CD14-positive monocyte (primary cell): ENCODE results near the gene ARMCX4. TPM values are rescaled to one million over a fixed set of nuclear protein-coding genes. Genes with fewer than 3 reads are reported as not detected.
A peak's percentile ranks its signal among the peaks of the same experiment; 100 is the strongest.

Source experiments
- DNase-seq, 3 donors: peaks; one replicate each; pipeline ENCODE4 v3.0.0-alpha.2; 2011 to 2022
- H2AFZ ChIP-seq: 2 replicates; pipeline ENCODE4 v1.6.0; 2012; ENCODE audit warnings: mild to moderate bottlenecking, low read depth, low read length, inconsistent platforms; ENCODE audit not compliant: insufficient read depth, poor library complexity, severe bottlenecking
- H3K27ac ChIP-seq, 2 donors: 1 replicate in 1 of 2; 2 replicates in 1 of 2; pipeline ENCODE4 v1.5.1; 2012 to 2013; ENCODE audit warnings: low read length in 2 of 2, control low read depth in 1 of 2, inconsistent platforms in 1 of 2, low read depth in 1 of 2, mild to moderate bottlenecking in 1 of 2
- H3K27me3 ChIP-seq, 2 donors: one replicate each; pipeline versions ENCODE4 v1.6.0 to v1.6.1; 2011 to 2013; ENCODE audit warnings: low read length in 2 of 2; ENCODE audit not compliant: control insufficient read depth in 2 of 2, insufficient read depth in 2 of 2
- H3K36me3 ChIP-seq, 2 donors: replicated peaks in 1 of 2; 1 replicate in 1 of 2; 2 replicates in 1 of 2; pipeline versions ENCODE4 v1.5.1 to v1.6.1; 2012 to 2013; ENCODE audit warnings: low read length in 2 of 2, control low read depth in 1 of 2, inconsistent platforms in 1 of 2, mild to moderate bottlenecking in 1 of 2; ENCODE audit not compliant: insufficient read depth in 2 of 2, control insufficient read depth in 1 of 2
- H3K4me1 ChIP-seq, 2 donors: 1 replicate in 1 of 2; 2 replicates in 1 of 2; pipeline versions ENCODE4 v1.5.1 to v1.6.1; 2012 to 2013; ENCODE audit warnings: low read length in 2 of 2, control low read depth in 1 of 2, inconsistent platforms in 1 of 2, mild to moderate bottlenecking in 1 of 2, moderate library complexity in 1 of 2; ENCODE audit not compliant: insufficient read depth in 2 of 2, control insufficient read depth in 1 of 2
- H3K4me2 ChIP-seq: replicated peaks from 2 replicates; pipeline ENCODE3; 2012; ENCODE audit warnings: low read length, moderate library complexity, mild to moderate bottlenecking; ENCODE audit not compliant: poor library complexity, severe bottlenecking; ENCODE audit errors: extremely low read depth
- H3K4me3 ChIP-seq, 3 experiments: fragments of 200-600 bp in 1 of 3; sonication (generic) in 1 of 3; replicated peaks in 1 of 3; 1 replicate in 2 of 3; 2 replicates in 1 of 3; pipeline ENCODE4 v1.5.1; 2011 to 2013; ENCODE audit warnings: low read length in 3 of 3, mild to moderate bottlenecking in 3 of 3, control low read depth in 2 of 3, low read depth in 2 of 3, inconsistent platforms in 1 of 3, moderate library complexity in 1 of 3
- H3K79me2 ChIP-seq: 2 replicates; pipeline ENCODE4 v1.6.0; 2012; ENCODE audit warnings: mild to moderate bottlenecking, control low read depth, inconsistent platforms, low read length, moderate library complexity; ENCODE audit not compliant: insufficient read depth
- H3K9ac ChIP-seq: 2 replicates; pipeline ENCODE4 v1.6.0; 2017; ENCODE audit warnings: low read length, mild to moderate bottlenecking; ENCODE audit not compliant: insufficient read depth, poor library complexity, severe bottlenecking
- H3K9me3 ChIP-seq, 2 donors: replicated peaks in 1 of 2; 1 replicate in 1 of 2; 2 replicates in 1 of 2; pipeline versions ENCODE4 v1.5.1 to v1.6.1; 2012 to 2013; ENCODE audit warnings: low read length in 2 of 2, control low read depth in 1 of 2; ENCODE audit not compliant: control insufficient read depth in 1 of 2, insufficient read depth in 1 of 2
- H4K20me1 ChIP-seq: 2 replicates; pipeline ENCODE4 v1.6.0; 2012; ENCODE audit warnings: mild to moderate bottlenecking, low read length, control low read depth, moderate library complexity; ENCODE audit not compliant: insufficient read depth
- H3K27ac Mint-ChIP-seq, 7 donors: one replicate each; pipeline ENCODE4 v1.8.0; 2020; ENCODE audit warnings: mild to moderate bottlenecking in 7 of 7, mixed read lengths in 7 of 7, moderate library complexity in 6 of 7, inconsistent platforms in 2 of 7
- H3K27me3 Mint-ChIP-seq, 3 donors: one replicate each; pipeline ENCODE4 v1.8.0; 2021 to 2022; ENCODE audit warnings: low read depth in 3 of 3, mild to moderate bottlenecking in 3 of 3, mixed read lengths in 3 of 3, moderate library complexity in 3 of 3, inconsistent platforms in 1 of 3
- H3K36me3 Mint-ChIP-seq, 2 donors: one replicate each; pipeline ENCODE4 v1.8.0; 2020; ENCODE audit warnings: mixed read lengths in 2 of 2, inconsistent platforms in 1 of 2, mild to moderate bottlenecking in 1 of 2
- H3K4me1 Mint-ChIP-seq: one replicate; pipeline ENCODE4 v1.8.0; 2020; ENCODE audit warnings: mild to moderate bottlenecking, mixed read lengths
- H3K4me3 Mint-ChIP-seq, 2 donors: one replicate each; pipeline ENCODE4 v1.8.0; 2020; ENCODE audit warnings: mild to moderate bottlenecking in 2 of 2, mixed read lengths in 2 of 2, moderate library complexity in 1 of 2
- H3K9me3 Mint-ChIP-seq, 7 donors: one replicate each; pipeline ENCODE4 v1.8.0; 2020 to 2022; ENCODE audit warnings: mixed read lengths in 7 of 7, mild to moderate bottlenecking in 6 of 7, moderate library complexity in 6 of 7, inconsistent platforms in 2 of 7
- WGBS: methylation state at CpG from one replicate; pipeline ENCODE4 v1.1.5; 2013; ENCODE audit warnings: missing lambda C conversion rate; ENCODE audit not compliant: insufficient coverage; 5-methylcytosine and 5-hydroxymethylcytosine counted together
- intact Hi-C, 2 donors: fragments of 100-400 bp; cut with micrococcal nuclease; formaldehyde crosslinking; loops; one replicate each; pipeline versions ENCODE4 v1.15.0 to v1.15.1; 2023
- polyA plus RNA-seq, 3 donors: library from polyadenylated mRNA; depleted of rRNA in 1 of 3; unstranded in 2 of 3; stranded (reverse) in 1 of 3; fragments of 300-500 nt in 2 of 3; fragments of >200 nt in 1 of 3; fragmentation: Illumina TruSeq in 2 of 3; gene quantifications; 1 replicate in 2 of 3; 2 replicates in 1 of 3; pipeline ENCODE4 v1.2.3, GENCODE V29; 2012 to 2021
- TF ChIP-seq, protein P1 (sequence below): fragments of 200-600 bp; IDR thresholded peaks from one replicate; pipeline ENCODE4 v1.8.0; 2022; ENCODE audit warnings: antibody characterized with exemption, mild to moderate bottlenecking

The ARMCX4 gene
- polyA plus RNA-seq, 3 donors: 0.66 to 4.4 TPM; not detected in 1

GRCh38 chrX:101488796-101489195 is 3.5 kb downstream of the ARMCX4 start:
- Mint-ChIP-seq H3K36me3 (no peaks in the 10 kb centered on the region), H3K27me3 (peaks cover 14 to 19% (median 15%) of the 10 kb centered on the region in 3 donors), H3K4me1 (peaks cover 9% of the 10 kb centered on the region), H3K27ac (peak overlapping the region in 1 of 7 donors; percentile 46), H3K4me3 (no peak overlapping the region), H3K9me3 (peaks cover 2 to 12% (median 6%) of the 10 kb centered on the region in 7 donors)
- H3K9me3 ChIP-seq: no peaks in the 10 kb centered on the region
- H3K36me3 ChIP-seq: no peaks in the 10 kb centered on the region
- DNase-seq: no peak
- no peak overlapping the region for H3K4me2 ChIP-seq
- H3K27me3 ChIP-seq: peaks cover 0 to 13% of the 10 kb centered on the region in 2 donors
- H2AFZ ChIP-seq: no peak overlapping the region
- no peaks in the 10 kb centered on the region for H4K20me1 ChIP-seq
- TF ChIP-seq, protein P1, sequence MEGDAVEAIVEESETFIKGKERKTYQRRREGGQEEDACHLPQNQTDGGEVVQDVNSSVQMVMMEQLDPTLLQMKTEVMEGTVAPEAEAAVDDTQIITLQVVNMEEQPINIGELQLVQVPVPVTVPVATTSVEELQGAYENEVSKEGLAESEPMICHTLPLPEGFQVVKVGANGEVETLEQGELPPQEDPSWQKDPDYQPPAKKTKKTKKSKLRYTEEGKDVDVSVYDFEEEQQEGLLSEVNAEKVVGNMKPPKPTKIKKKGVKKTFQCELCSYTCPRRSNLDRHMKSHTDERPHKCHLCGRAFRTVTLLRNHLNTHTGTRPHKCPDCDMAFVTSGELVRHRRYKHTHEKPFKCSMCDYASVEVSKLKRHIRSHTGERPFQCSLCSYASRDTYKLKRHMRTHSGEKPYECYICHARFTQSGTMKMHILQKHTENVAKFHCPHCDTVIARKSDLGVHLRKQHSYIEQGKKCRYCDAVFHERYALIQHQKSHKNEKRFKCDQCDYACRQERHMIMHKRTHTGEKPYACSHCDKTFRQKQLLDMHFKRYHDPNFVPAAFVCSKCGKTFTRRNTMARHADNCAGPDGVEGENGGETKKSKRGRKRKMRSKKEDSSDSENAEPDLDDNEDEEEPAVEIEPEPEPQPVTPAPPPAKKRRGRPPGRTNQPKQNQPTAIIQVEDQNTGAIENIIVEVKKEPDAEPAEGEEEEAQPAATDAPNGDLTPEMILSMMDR: no peak
- WGBS: no CpG with 5 or more reads among the region's 2 CpGs
- H3K27ac ChIP-seq: no peak overlapping the region
- no peaks in the 10 kb centered on the region for H3K79me2 ChIP-seq
- peaks cover 0 to 7% of the 10 kb centered on the region in 2 donors for H3K4me1 ChIP-seq
- no peak overlapping the region for H3K9ac ChIP-seq
- intact Hi-C loops: no loop called here
- no peak overlapping the region for H3K4me3 ChIP-seq

GRCh38 chrX:101491943-101492342 is 6.7 kb downstream of the ARMCX4 start:
- Mint-ChIP-seq H3K4me3 (no peak overlapping the region), H3K36me3 (no peaks in the 10 kb centered on the region), H3K27me3 (peaks cover 0 to 14% (median 0%) of the 10 kb centered on the region in 3 donors), H3K27ac (no peak overlapping the region), H3K9me3 (peaks cover 2 to 9% (median 6%) of the 10 kb centered on the region in 7 donors), H3K4me1 (no peaks in the 10 kb centered on the region)
- H3K4me1 ChIP-seq: no peaks in the 10 kb centered on the region
- no peak overlapping the region for H3K9ac ChIP-seq
- H4K20me1 ChIP-seq: no peaks in the 10 kb centered on the region
- no peaks in the 10 kb centered on the region for H3K36me3 ChIP-seq
- no peak overlapping the region for H2AFZ ChIP-seq
- no peaks in the 10 kb centered on the region for H3K9me3 ChIP-seq
- H3K4me3 ChIP-seq: no peak overlapping the region
- WGBS: 100% methylated on average over 1 of the region's 4 CpGs
- H3K4me2 ChIP-seq: no peak overlapping the region
- no peak for DNase-seq
- no peaks in the 10 kb centered on the region for H3K79me2 ChIP-seq
- no peak overlapping the region for H3K27ac ChIP-seq
- H3K27me3 ChIP-seq: no peaks in the 10 kb centered on the region
- intact Hi-C loops: no loop called here
- TF ChIP-seq, protein P1: no peak
